GM13977 (cell line): ENCODE measurements around the gene GNAT1.

Source experiments
- DNase-seq: peaks from one replicate; pipeline ENCODE4 v3.0.0; 2012; ENCODE audit warnings: low spot score
- in situ Hi-C: fragments of 300-500 bp; cut with MboI; formaldehyde crosslinking; loops from one replicate; pipeline ENCODE4 v1.12.0; 2022; ENCODE audit warnings: low sequenced_read_pairs, low pct_unique_long_range_greater_than_20kb, mixed read lengths, inconsistent platforms; ENCODE audit not compliant: unreplicated experiment
- TF ChIP-seq, protein P1 (sequence below): IDR thresholded peaks from 2 replicates; pipeline ENCODE4 v1.5.1; 2012; ENCODE audit warnings: mild to moderate bottlenecking, control low read depth; ENCODE audit not compliant: insufficient read depth; ENCODE audit errors: extremely low read depth, missing control alignments

GNAT1 gene

DNA sequence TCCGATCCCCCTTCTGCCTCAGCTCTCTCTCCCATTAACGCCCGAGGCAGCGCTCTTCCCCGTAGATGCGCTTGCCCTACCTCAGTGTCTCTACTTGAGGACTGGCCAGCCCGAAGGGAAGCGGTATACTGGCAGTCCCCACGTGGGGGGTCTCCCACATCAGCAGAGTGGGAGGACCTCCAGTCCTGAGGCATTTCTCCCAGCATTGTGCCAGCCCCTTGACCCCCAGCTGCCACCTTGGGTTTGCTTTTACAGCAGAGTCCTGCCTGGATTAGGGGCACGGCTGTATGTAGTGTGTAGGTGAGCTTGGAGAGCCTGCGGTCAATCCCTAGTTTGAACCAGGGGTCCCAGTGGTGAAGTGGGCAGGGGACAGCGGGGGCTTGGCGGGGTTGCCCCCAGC, 35.5 kb upstream of the GNAT1 start:
- in situ Hi-C loops: no loop called here
- TF ChIP-seq, protein P1, sequence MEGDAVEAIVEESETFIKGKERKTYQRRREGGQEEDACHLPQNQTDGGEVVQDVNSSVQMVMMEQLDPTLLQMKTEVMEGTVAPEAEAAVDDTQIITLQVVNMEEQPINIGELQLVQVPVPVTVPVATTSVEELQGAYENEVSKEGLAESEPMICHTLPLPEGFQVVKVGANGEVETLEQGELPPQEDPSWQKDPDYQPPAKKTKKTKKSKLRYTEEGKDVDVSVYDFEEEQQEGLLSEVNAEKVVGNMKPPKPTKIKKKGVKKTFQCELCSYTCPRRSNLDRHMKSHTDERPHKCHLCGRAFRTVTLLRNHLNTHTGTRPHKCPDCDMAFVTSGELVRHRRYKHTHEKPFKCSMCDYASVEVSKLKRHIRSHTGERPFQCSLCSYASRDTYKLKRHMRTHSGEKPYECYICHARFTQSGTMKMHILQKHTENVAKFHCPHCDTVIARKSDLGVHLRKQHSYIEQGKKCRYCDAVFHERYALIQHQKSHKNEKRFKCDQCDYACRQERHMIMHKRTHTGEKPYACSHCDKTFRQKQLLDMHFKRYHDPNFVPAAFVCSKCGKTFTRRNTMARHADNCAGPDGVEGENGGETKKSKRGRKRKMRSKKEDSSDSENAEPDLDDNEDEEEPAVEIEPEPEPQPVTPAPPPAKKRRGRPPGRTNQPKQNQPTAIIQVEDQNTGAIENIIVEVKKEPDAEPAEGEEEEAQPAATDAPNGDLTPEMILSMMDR: no peak
- DNase-seq: no peak

DNA sequence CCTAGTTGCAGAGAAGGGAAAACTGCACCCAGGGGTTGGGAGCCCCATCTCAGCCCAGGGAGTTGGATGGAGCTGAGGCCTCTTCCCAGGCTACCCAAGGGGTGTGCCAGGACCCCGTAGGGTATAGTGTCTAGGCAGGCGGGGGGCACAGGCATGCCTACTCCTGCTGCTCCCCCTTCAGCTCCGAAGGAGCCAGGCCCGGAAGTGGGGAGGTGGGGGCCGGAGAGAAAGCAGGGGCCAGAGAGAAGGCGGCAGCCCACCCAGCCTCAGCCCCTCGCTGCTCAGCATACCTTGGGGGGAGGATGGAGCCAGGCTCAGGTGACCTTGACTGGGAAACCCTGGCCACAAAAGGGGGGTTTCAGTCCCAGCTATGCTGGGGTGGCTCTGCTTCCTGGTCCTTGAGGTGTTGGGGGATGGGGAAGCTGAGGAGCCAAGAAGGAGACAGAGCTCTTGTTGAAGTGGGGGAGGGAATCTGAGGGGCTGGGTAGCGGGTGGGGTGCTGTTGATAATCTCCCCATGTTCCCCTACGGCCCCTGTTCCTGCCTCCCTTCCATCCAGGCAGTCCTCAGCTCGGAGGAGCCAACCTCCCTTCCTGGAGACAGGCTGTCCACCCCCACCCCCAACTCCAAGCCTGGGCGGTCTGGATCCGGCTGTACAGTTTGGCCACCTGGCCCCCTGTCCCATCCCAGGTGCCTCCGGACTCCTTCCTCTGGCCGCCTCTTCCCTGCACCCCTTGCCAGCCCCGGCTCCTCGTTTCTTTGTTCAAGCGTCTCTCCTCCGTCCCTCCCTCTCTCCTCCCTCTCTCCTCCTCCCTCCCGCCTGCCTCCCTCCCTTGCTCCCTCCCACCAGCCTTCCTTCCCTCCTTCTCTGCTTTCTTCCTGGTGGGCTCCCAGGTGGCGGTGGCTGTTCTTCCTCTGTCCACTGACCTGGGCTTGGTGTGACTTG, 34.6 kb upstream of the GNAT1 start:
- TF ChIP-seq, protein P1: no peak
- no peak for DNase-seq
- in situ Hi-C loops: no loop called here

DNA sequence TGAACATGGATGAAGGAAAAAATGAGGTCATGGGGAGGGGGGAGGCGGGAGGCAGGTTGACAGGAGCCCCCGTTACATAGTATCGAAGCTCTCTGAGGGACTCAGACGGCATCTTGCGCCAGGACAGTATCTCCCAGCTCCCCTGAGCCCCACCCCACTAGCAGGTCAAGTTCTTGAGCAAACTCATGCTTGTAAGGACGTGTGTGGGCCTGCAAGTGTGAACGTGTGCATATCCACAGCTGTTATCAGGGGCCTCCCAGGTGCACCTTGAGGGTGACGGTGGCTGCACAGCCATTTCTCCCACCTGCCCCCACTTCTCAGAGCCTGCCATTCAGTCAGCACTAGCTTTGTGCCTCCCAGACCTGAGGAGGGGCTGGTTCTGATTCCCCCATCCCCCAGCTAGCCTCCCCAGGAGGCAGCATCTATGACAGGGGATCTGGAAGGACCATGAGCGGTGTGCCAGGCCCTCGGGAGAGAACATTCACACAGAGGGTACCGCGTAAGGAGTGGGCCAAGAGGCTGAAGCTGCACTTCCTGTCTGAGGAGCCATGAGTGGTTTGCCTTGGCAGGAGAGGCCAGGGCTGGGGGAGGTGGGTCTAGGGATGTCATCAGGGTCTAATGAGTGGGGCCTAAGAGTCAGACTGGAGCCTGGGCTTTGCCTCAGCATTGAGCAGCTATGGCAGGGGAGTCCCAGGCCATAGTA, 33.4 kb upstream of the GNAT1 start:
- TF ChIP-seq, protein P1: no peak
- no peak for DNase-seq
- in situ Hi-C loops: no loop called here

DNA sequence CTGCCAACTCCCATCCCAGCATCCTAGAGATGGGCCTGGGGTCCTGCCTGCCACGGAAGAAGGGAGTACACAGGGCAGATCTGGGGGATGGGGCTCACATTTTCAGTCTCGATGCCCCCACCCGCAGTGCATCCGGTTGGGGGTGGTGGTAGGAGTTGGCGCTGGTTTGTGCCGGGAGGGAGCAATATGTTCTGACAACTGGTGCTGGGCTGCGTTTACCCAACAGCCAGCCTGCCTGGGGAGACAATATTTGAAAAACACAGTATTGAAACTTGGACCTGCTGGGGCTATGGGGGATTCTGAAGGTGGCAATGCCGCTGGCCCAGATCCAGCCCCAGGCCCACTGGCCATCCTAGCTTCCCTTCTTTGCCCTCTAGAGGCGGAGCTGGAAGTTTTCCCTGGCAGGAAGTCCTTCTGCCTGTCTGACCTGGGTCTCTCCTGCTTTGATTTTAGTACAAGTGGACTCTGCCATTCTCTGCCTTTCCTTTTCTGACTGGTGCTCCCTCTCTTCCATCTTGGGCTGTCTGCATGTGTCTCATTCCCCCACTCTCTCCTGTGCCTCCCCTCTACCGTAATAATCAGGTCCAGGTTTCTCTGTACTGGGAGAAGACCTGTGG, 32.8 kb upstream of the GNAT1 start:
- TF ChIP-seq, protein P1: no peak
- in situ Hi-C loops: no loop called here
- no peak for DNase-seq

DNA sequence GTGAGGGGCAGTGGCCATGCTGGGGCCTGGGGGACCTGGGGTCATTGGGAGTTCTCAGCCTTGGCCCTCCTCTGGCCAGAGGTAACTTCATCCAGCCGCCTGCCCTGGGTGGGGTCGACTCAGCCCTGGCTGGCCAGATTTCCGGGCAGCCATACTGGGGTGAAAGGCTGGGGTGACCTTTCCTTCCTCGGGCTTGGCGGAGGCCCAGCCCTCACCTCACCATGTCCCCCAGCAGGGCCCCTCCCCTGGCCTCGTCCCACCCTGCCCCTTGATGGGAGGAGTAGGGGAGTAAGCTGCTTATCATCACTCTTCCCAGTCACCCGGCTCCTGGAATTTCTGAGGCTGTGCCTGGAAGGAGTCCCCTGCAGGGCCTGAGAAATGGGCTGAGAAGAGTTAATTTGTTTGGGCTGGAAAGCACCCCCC, 30.8 kb upstream of the GNAT1 start:
- in situ Hi-C loops: no loop called here
- TF ChIP-seq, protein P1: no peak
- no peak for DNase-seq

DNA sequence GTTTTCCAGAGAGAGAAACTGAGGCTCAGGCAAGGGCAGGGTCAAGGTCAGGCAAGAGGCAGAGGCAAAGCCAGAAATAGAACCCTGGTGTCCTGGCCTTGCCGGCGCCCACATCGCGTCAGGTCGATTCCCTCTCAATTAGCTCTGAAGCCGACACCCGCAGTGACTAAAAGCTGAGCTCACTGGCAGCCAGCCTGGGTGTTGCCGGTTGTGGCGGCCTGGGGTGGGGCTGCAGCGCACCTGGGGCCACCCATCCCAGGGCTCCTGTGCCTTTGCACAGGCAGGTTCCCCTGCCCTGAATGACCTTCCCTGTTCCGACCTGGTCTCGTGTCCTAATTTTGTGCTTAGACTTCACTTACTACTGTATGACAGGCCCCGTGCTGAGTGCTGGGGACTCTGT, 30.1 kb upstream of the GNAT1 start:
- no peak for DNase-seq
- TF ChIP-seq, protein P1: no peak
- in situ Hi-C loops: no loop called here
